Measurements from ENCODE around the gene GBA2. TPM values are rescaled to one million over a fixed set of nuclear protein-coding genes. Genes with fewer than 3 reads are reported as not detected.

GBA2 gene
- total RNA-seq, 2 donors from 2014 or later = 48.5 to 55.4 TPM

GRCh38 chr9:35738186-35738585, 10.8 kb downstream of the GBA2 start:
- no peak for TF ChIP-seq POLR2AphosphoS5 (IDR thresholded peaks at IDR 0.05)
- TF ChIP-seq CTCF (IDR thresholded peaks at IDR 0.05) = no peak
- TF ChIP-seq POLR2A (IDR thresholded peaks at IDR 0.05) = no peak
- no peak for DNase-seq (ENCODE audit: low spot score)
- Histone ChIP-seq H3K4me3 (no peak overlapping the region), H3K36me3 (peaks cover 18 to 34% of the 10 kb centered on the region in 2 donors), H3K27me3 (replicated peaks; ENCODE audit: insufficient read depth) (no peaks in the 10 kb centered on the region), H3K4me1 (replicated peaks) (peaks cover 4% of the 10 kb centered on the region), H3K9me3 (no peaks in the 10 kb centered on the region), H3K27ac (no peak overlapping the region)
- intact Hi-C loops (cut with DNase I) = loop anchor here (10.0 kb wide), 1 partner anchor 623 kb away; the partner anchor contains the start of gene ATOSB
- WGBS = 76% methylated on average over 4 of the region's 4 CpGs

- no peak overlapping the region for H3K27ac ChIP-seq
- TF ChIP-seq CTCF (IDR thresholded peaks at IDR 0.05) = no peak
- TF ChIP-seq POLR2A (IDR thresholded peaks at IDR 0.05) = no peak
- TF ChIP-seq POLR2AphosphoS5 (IDR thresholded peaks at IDR 0.05) = no peak
- no peaks in the 10 kb centered on the region for H3K27me3 ChIP-seq (replicated peaks; ENCODE audit: insufficient read depth)
- H3K4me1 ChIP-seq (replicated peaks) = peaks cover 4% of the 10 kb centered on the region
- DNase-seq (ENCODE audit: low spot score) = no peak
- WGBS = 66% methylated on average over 7 of the region's 7 CpGs
- no peak overlapping the region for H3K4me3 ChIP-seq
- H3K36me3 ChIP-seq = peaks cover 18 to 29% of the 10 kb centered on the region in 2 donors
- H3K9me3 ChIP-seq = no peaks in the 10 kb centered on the region
- intact Hi-C loops (cut with DNase I) = loop anchor here (10.0 kb wide), 1 partner anchor 622 kb away; the partner anchor contains the start of gene ATOSB
Observed at GRCh38 chr9:35737143-35737542, 11.9 kb downstream of the GBA2 start.

GRCh38 chr9:35736201-35736633, 12.8 kb downstream of the GBA2 start:
- TF ChIP-seq POLR2AphosphoS5 (IDR thresholded peaks at IDR 0.05) (peak; percentile 44), CTCF (IDR thresholded peaks at IDR 0.05) (peak; percentile 24 to 78 (median 62)), POLR2A (IDR thresholded peaks at IDR 0.05) (no peak)
- no peaks in the 10 kb centered on the region for H3K27me3 ChIP-seq (replicated peaks; ENCODE audit: insufficient read depth)
- H3K27ac ChIP-seq = no peak overlapping the region
- 40% methylated on average over 5 of the region's 5 CpGs for WGBS
- intact Hi-C loops (cut with DNase I) = loop anchor here (10.0 kb wide), 1 partner anchor 621 kb away; the partner anchor contains the start of gene ATOSB
- peaks cover 4% of the 10 kb centered on the region for H3K4me1 ChIP-seq (replicated peaks)
- H3K9me3 ChIP-seq = no peaks in the 10 kb centered on the region
- H3K36me3 ChIP-seq = peaks cover 18 to 29% of the 10 kb centered on the region in 2 donors
- DNase-seq (ENCODE audit: low spot score) = peak; percentile 62
- H3K4me3 ChIP-seq = no peak overlapping the region

GRCh38 chr9:35734096-35734495, 14.9 kb downstream of the GBA2 start:
- H3K27me3 ChIP-seq (replicated peaks; ENCODE audit: insufficient read depth) = no peaks in the 10 kb centered on the region
- H3K4me3 ChIP-seq = no peak overlapping the region
- DNase-seq (ENCODE audit: low spot score) = no peak
- intact Hi-C loops (cut with DNase I) = loop anchor here (5.0 to 10.0 kb wide), 2 partner anchors 77 to 619 kb away; partner anchors contain the start of genes ATOSB, CCDC107 and RMRP
- H3K27ac ChIP-seq = peak overlapping the region in 1 of 2 donors; percentile 88
- H3K36me3 ChIP-seq = peaks cover 17 to 18% of the 10 kb centered on the region in 2 donors
- WGBS = 83% methylated on average over 3 of the region's 3 CpGs
- no peak for TF ChIP-seq CTCF (IDR thresholded peaks at IDR 0.05)
- TF ChIP-seq POLR2A (IDR thresholded peaks at IDR 0.05) = no peak
- no peak for TF ChIP-seq POLR2AphosphoS5 (IDR thresholded peaks at IDR 0.05)
- peaks cover 17% of the 10 kb centered on the region for H3K4me1 ChIP-seq (replicated peaks)
- H3K9me3 ChIP-seq = no peaks in the 10 kb centered on the region

All from prostate gland (tissue), 2 donors.